Hair follicle dermal papilla cell (primary cell): ENCODE measurements around the gene CCDC83. TPM values are rescaled to one million over a fixed set of nuclear protein-coding genes. Genes with fewer than 3 reads are reported as not detected.

Experiments used
- total RNA-seq: library from RNA; depleted of rRNA; stranded (reverse); fragments of >200 nt; gene quantifications from 2 replicates; pipeline ENCODE4 v1.2.3, GENCODE V29; 2012

Gene CCDC83
- total RNA-seq = not detected in 2 replicates

GRCh38 chr11:85855341-85855656 is at the start of gene CCDC83:
Gene CCDC83 (plus strand): TSS chr11:85855383. CDS start chr11:85865124, 9,741 bp downstream.

GRCh38 chr11:85810871-85811611 is 44.1 kb upstream of the CCDC83 start, which contains the start of gene SYTL2:
Gene SYTL2 (minus strand): TSS chr11:85811141. CDS start chr11:85757725, 53,416 bp downstream.

Other genes with a start within 250 kb of the CCDC83 start
- gene DLG2, start 228.0 kb upstream of the CCDC83 start, total RNA-seq = 2.8 and 4.1 TPM in 2 replicates
- 44.5 and 51.6 TPM in 2 replicates for gene TMEM126B, start 226.8 kb upstream of the CCDC83 start, total RNA-seq
- gene TMEM126A, start 207.4 kb upstream of the CCDC83 start, total RNA-seq = 15.6 and 29.4 TPM in 2 replicates
- gene CREBZF, start 190.3 kb upstream of the CCDC83 start, total RNA-seq = 44.1 and 53.7 TPM in 2 replicates
- gene CCDC89, start 169.2 kb upstream of the CCDC83 start, total RNA-seq = 2.6 and 3.9 TPM in 2 replicates
- 77.7 and 106 TPM in 2 replicates for gene SYTL2, start 44.2 kb upstream of the CCDC83 start, total RNA-seq
- gene PICALM, start 213.7 kb downstream of the CCDC83 start, total RNA-seq = 347 and 393 TPM in 2 replicates